GM23248 (cell line): ENCODE data around the gene CLDN1.

ENCODE experiments used
- EZH2 ChIP-seq: fragments of 200-600 bp; sonication (generic); IDR thresholded peaks from 2 replicates; pipeline ENCODE4 v1.6.1; 2018; ENCODE audit warnings: antibody characterized with exemption, mild to moderate bottlenecking; ENCODE audit not compliant: insufficient read depth, poor library complexity, severe bottlenecking
- EZH2phosphoT487 ChIP-seq: fragments of 200-600 bp; sonication (generic); IDR thresholded peaks from 2 replicates; pipeline ENCODE4 v1.6.1; 2018; ENCODE audit warnings: antibody characterized with exemption, moderate library complexity, mild to moderate bottlenecking, low read depth; ENCODE audit not compliant: insufficient read depth

- TF ChIP-seq EZH2phosphoT487 (no peak), EZH2 (no peak)
These were observed at the start of gene CLDN1 for GRCh38 chr3:190321789-190322603.
